NCI-H345 treated with DMSO at 0.1 percent for 48 hours (cell line): ENCODE results near the gene TEX30.

Source experiments
- DNase-seq: peaks from one replicate; lab custom pipeline; 2025; ENCODE audit not compliant: unreplicated experiment; lab: John Stamatoyannopoulos, UW

TEX30 gene

DNA sequence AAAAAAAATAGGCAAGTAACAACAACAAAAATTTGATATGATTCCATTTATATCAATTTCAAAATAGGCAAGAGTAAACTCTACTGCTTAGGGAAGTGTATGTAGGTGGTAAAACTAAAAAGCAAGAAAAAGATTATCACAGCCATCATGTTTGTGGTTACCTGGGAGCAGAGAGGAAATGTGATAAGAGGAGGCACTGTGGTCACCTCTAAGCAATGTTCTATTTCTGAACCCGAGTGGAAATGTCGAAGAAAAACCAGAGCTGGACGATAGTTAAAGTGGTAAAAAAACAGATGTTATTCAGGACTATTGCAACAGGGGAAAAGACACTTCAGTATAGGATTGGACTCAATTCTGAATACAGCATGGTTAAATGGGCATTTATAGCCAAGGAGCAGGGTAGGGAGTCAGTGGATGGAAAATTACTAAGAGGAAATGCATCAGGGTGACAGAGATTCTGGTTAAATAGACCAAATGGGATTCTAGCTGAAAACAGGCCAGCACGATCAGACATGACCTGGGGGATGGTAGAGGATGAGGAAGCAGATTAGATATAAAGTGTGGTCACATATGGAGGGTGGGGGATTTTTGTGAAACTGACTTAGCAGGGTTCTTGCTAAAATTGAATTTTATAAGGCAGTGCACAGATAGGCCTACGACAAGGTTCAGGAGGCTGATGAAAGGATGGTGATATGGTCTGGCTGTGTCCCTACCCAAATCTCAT, 6.0 kb upstream of the TEX30 start:
- no peak for DNase-seq

- DNase-seq: no peak
These were observed 4.2 kb upstream of the TEX30 start for GRCh38 chr13:102777736-102778135.

DNA sequence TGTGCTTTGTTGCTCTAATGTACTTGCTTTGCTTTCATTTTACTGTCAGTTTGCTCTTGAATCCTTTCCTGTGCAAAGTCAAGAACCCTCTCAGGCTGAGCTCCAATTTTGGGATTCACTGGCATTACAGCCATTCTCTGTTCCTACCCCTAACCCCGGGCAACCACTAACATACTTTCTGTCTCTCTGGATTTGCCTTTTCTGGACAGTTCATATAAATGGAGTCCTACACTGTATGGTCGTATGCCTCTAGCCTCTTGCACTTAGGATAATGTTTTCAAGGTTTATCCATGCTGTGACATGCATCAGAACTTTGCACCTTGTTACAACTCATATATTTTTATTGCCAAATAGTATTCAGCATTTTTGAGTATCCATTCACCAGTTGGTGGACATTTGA, 2.7 kb upstream of the TEX30 start:
- no peak for DNase-seq

GRCh38 chr13:102774591-102775520, 1.3 kb upstream of the TEX30 start:
- no peak for DNase-seq

GRCh38 chr13:102774214-102774568, 605 bp upstream of the TEX30 start:
- no peak for DNase-seq

DNA sequence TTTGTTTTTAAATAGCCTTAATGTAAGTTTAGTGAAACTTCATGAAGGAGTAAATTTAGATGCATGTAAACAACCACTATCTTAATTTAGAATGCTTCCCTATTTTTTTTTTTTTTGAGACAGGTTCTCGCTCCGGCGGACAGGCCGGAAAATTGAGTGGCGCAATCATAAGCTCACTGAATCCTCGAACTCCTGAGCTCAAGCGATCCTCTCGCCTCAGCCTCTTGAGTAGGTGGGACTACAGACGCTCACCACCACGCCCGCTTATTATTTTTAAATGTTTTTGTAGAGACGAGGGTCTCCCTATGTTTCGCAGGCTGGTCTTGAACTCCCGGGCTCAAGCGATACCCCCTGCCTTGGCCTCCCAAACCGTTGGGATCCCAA, 1.6 kb downstream of the TEX30 start:
- DNase-seq: no peak

DNA sequence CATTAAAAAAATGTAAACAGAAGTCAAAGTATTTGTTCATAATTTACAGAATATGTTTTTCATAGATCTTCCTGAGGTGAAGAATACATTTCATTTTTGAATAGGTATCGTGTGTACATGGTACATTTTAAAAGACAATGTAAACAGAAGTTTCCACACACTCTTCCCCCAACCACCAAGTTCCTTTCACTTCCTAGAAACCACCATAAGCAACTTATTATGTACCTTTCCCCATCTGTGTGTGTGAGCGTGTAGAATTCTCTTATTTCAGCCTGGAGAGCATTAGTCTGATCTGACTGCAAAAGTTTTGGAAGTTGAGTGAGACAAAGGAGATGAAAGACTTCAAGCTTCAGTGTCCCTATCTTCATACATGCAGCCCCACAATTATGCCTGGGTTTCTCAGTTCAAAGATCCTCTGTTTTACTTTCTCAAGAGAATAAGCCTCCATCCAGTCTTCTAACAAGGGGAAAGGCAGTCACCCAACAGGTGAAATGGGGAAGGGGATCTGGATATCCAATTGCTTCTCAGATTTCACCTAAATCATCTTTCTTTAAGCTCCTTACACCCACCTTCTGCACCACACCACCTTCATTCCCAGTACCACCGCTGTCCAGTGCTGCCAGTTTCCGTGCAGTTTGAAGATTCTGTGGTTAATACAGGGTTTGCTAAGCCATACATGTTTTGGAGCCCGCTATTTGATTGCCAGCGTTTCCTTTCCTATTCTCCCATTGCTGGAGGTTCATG, 2.1 kb downstream of the TEX30 start:
- DNase-seq: no peak

DNA sequence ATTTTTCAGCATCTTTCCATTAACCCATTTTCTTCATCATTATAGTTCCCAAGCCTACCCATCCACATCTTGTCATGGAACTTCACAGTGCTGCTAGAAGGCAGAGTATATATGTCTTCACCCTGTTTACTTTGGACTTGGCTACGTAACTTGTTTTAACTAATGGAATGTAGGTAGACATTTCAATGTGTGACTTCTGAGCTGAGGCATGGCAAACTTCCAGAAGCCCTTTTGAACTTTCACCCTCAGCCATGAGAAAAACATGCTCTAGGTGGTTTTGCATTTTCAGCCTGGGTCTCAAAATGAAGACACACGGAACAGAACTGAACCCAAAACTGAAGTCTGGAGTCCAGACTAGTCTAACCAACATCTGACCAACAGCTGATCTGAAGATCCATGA, 3.2 kb downstream of the TEX30 start:
- no peak for DNase-seq

GRCh38 chr13:102769679-102770078, 3.9 kb downstream of the TEX30 start:
- no peak for DNase-seq

DNA sequence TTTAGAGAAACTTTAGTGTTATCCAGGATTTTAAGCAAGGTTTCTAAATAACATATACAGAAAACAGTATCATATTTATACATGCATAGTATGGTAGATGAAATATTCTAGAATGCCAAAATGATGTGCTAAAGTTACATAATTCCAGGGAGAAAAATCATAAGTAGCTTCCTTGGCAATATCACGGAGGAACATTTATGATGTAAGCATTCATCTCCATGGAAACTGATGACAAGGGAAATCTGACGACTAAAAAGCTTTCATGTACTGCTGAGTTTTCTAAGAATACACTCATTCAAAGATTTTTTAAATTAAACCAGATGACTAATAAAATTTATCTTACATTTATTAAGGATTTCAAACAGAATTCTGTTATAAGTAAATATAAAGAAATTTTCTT, 4.7 kb downstream of the TEX30 start:
- DNase-seq: no peak

DNA sequence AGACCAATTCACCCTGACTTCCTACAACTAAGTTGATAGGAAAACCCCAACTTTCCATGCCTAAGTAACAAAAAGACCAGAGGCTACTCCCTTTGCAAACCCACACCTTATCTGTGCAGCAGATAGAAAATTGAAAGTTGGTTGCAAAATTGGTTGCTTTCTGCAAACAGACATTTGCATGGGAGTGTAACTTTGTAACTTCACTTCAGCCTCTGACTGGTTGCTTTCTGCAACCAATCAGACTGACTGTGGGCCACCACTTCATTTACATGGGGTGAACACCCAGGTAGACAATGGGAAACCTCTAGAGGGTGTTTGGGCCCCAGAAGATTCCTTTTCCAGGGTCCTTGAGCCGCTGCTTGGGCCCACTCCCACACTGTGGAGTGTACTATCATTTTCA, 9.8 kb downstream of the TEX30 start:
- DNase-seq: no peak

DNA sequence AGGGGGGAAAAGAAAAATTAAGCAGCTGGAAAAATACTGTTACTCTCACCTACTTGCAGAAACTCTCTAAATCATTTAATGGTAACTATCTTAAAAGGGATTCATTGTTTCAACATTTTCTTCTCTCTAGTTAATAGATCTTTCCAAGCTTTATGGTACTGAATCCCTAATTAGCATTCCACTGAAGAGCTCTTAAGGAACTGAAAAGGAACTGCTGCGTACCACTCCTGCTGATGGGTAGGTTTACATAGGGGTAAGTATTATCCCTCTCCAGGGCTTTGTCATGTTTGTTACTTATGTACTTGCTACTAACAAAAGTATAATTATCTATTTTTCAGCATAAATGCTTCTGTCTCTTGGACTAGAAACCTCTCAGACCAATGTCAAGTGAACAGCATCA, 12.5 kb downstream of the TEX30 start:
- DNase-seq: no peak

DNA sequence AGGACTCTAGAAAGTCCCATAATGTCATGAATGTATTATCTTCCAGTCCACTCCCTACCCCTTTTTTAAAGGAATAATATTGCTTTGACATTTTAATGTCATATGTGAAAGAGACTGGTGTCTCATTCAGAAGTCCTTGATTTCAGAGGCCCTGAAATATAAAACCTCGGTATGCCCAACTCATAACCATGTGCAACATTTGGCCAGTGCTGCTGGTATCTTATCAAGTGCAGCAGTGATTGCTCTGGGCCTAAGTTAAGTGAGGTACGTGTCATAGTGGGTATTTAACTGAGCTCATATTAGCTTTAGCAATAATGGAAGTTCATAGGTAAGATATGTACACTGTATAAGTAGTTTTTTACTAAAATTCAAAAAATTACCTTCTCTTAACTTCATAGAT, 14.7 kb downstream of the TEX30 start:
- DNase-seq: no peak

DNA sequence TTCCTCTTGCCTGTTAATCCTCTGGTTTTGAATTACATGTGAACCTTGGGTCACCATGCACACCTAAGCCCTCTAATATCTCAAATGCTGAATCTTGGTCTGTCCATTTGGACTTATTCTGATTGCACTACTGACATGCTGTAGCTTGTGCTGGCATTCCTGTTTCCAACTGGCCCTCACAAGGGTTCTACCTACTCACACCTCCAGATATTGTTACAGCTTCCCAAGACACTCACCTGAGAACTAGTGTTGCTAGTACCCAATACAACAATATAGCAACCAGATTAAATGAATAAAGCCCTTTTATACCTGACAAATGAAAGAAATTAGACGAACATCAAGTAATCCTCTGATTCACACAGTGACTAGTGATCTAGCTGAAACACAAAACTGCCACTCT, 16.6 kb downstream of the TEX30 start:
- DNase-seq: no peak

DNA sequence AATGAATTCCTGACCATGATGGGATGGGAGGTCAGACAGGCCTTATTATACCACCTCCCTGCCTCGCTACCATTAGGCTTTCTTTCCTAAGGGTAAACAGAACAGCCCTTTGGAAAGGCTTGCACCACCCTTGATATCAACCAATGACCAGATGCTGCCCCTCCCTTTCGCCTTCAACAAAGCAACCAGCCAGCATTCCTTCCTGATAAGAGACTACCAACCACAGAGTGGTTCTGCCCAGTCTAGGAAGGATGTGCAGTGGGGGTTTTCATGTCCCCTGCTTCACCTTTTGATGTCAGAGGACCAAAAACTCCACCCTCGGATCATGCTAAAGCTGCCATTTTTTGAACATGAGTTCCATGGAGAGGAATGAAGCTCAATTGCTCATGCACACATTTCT, 21.7 kb downstream of the TEX30 start:
- no peak for DNase-seq

DNA sequence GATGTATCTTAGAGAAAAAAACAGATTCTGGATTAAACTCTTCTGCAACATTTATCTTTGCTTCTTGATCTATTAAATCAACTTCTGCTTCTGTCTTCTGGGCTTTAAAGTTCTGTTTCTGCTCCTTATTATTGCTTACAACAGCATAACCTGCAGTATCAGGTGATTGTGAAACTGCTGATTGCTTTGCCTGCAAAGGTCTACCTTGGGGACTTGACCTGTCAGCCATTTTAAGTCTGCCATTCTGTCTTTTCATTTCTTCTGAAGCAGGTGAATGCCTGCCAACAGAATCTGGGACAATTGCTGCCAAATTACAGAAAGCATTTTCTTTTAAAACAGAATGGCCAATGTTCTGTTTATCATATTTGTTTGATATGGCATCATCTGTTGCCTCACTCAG, 31.1 kb downstream of the TEX30 start:
- no peak for DNase-seq

- no peak for DNase-seq
These were observed 31.5 kb downstream of the TEX30 start for GRCh38 chr13:102742101-102742500.

DNA sequence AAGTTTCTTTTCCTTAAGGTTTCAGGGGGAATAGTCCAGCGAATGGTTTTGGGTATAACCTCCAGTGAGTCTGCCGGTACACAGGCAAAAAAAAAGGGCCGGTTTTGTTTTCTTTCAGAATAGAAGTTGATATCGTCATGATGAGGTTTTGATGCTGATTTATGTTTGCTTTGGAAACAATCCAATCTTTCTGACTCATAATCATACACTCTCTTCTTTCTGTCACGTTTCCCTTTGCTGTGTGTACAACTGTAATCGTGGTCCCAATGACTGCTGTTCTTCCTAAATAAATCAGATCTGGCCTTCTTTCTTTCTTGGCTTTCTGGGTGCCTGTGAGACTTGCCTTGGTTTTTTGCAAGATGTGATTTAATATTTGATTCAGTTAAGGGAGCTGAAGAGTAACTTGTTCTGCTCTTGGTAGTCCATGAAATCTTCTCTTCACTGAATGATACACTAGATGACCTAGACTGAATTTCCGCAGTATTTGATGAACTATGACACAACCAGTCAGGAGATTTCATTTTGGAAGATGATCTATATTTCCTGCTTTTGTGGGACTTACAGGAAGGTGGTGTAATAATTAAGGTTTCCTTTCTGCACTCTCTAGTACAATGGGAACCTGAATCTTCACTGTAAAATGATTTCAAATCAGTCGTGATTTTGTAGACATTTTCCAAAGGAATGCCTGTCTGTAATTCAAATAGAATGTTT, 43.9 kb downstream of the TEX30 start:
- DNase-seq: no peak

- no peak for DNase-seq
These were observed 47.2 kb downstream of the TEX30 start for GRCh38 chr13:102726430-102726829.

GRCh38 chr13:102724923-102725322, 48.7 kb downstream of the TEX30 start:
- peak; percentile 3 for DNase-seq

GRCh38 chr13:102721800-102722231, 51.8 kb downstream of the TEX30 start:
- no peak for DNase-seq
